HepG2 (cell line): Measurements from ENCODE around the gene MFN2. TPM values are rescaled to one million over a fixed set of nuclear protein-coding genes. Genes with fewer than 3 reads are reported as not detected.

Experiments
- ATAC-seq: fragments of 200-7000 bp; cut with Tn5 transposase; 3 replicates; pipeline ENCODE4 v1.9.1; 2020; ENCODE audit warnings: mild to moderate bottlenecking, moderate library complexity
- BruUV-seq: library from RNA; stranded (reverse); fragments of 400-500 nt; replicated peaks from 2 replicates; lab custom pipeline; 2021; lab: Mats Ljungman, UMichigan
- CTCF ChIA-PET: fragments of 300-600 bp; formaldehyde crosslinking; extraction: SDS; loops from one replicate; lab custom pipeline; 2021; ENCODE audit warnings: low total read pairs, inconsistent platforms, low intra/inter-chr PET ratio; lab: Yijun Ruan, JAX
- POLR2A ChIA-PET: fragments of 350-600 bp; sonication (Branson Sonifier 250); formaldehyde crosslinking; loops from one replicate; lab custom pipeline; 2020; ENCODE audit warnings: antibody characterized with exemption, inconsistent platforms; lab: Yijun Ruan, JAX
- DNase-seq: peaks from one replicate; pipeline ENCODE4 v3.0.0-alpha.2; 2015; ENCODE audit warnings: low spot score
- FAIRE-seq: peaks from 3 replicates; lab custom pipeline; 2011; peaks lifted over from hg19 to GRCh38; lab: Jason Lieb, UNC
- H2AFZ ChIP-seq: one replicate; pipeline ENCODE4 v1.6.1; 2011; ENCODE audit warnings: low read length, inconsistent platforms
- H3K27ac ChIP-seq: fragments of 300-600 bp; 3 replicates; pipeline ENCODE4 v1.8.0; 2011; ENCODE audit warnings: mixed run types, mild to moderate bottlenecking, mixed read lengths, low read length, inconsistent platforms; ENCODE audit not compliant: insufficient read depth; ENCODE audit errors: extremely low read length
- H3K27me3 ChIP-seq, 2 experiments: fragments of 200-600 bp in 1 of 2; 2 replicates in 1 of 2; 3 replicates in 1 of 2; pipeline versions ENCODE4 v1.6.0 to v1.8.0; 2011; ENCODE audit warnings: low read length in 2 of 2, mild to moderate bottlenecking in 2 of 2, moderate library complexity in 2 of 2, inconsistent platforms in 1 of 2; ENCODE audit not compliant: insufficient read depth in 2 of 2, control insufficient read depth in 1 of 2
- H3K36me3 ChIP-seq, 2 experiments: fragments of 200-600 bp in 1 of 2; replicated peaks in 1 of 2; 2 replicates in 1 of 2; 3 replicates in 1 of 2; pipeline versions ENCODE4 v1.5.1 to v1.8.0; 2011; ENCODE audit warnings: low read length in 2 of 2, inconsistent platforms in 1 of 2; ENCODE audit not compliant: insufficient read depth in 2 of 2, control insufficient read depth in 1 of 2
- H3K4me1 ChIP-seq: 2 replicates; pipeline ENCODE4 v1.5.1; 2012; ENCODE audit warnings: low read length, inconsistent platforms; ENCODE audit not compliant: insufficient read depth
- H3K4me2 ChIP-seq: 2 replicates; pipeline ENCODE4 v1.6.0; 2011; ENCODE audit warnings: low read depth, low read length, inconsistent platforms
- H3K4me3 ChIP-seq, 3 experiments: fragments of 200-600 bp in 1 of 3; sonication (generic), shearing (Covaris generic) in 1 of 3; replicated peaks in 1 of 3; 2 replicates each; pipeline ENCODE4 v1.5.1; 2011 to 2016; ENCODE audit warnings: low read length in 3 of 3, inconsistent platforms in 2 of 3, low read depth in 2 of 3, mild to moderate bottlenecking in 2 of 3, control low read depth in 1 of 3, mixed read lengths in 1 of 3; ENCODE audit not compliant: insufficient read depth in 1 of 3
- H3K79me2 ChIP-seq: one replicate; pipeline ENCODE4 v1.6.1; 2011; ENCODE audit warnings: low read length, inconsistent platforms; ENCODE audit not compliant: insufficient read depth
- H3K9ac ChIP-seq: 2 replicates; pipeline ENCODE4 v1.6.0; 2011; ENCODE audit warnings: mild to moderate bottlenecking, low read depth, low read length, inconsistent platforms; ENCODE audit not compliant: insufficient read depth
- H3K9me3 ChIP-seq: 2 replicates; pipeline ENCODE4 v1.5.1; 2012; ENCODE audit warnings: mild to moderate bottlenecking, low read length
- H4K20me1 ChIP-seq: 2 replicates; pipeline ENCODE4 v1.6.0; 2011; ENCODE audit warnings: inconsistent platforms, mild to moderate bottlenecking, low read length, moderate library complexity; ENCODE audit not compliant: insufficient read depth
- CTCF ChIP-seq: sonication (generic); formaldehyde crosslinking; IDR thresholded peaks from 2 replicates; pipeline ENCODE4 v1.5.0; 2020; ENCODE audit warnings: mild to moderate bottlenecking, missing genetic modification reagents, moderate library complexity
- KLF11 ChIP-seq: IDR thresholded peaks from 2 replicates; pipeline ENCODE4 v1.6.1; 2016; ENCODE audit warnings: missing compliant biosample characterization
- MED8 ChIP-seq: sonication (generic); formaldehyde crosslinking; IDR thresholded peaks from 2 replicates; pipeline ENCODE4 v1.8.1; 2023; ENCODE audit warnings: mild to moderate bottlenecking, missing genetic modification reagents; ENCODE audit not compliant: insufficient replicate concordance
- MYC ChIP-seq: sonication (generic); formaldehyde crosslinking; IDR thresholded peaks from 2 replicates; pipeline ENCODE4 v1.9.0; 2021; ENCODE audit warnings: missing genetic modification reagents, borderline replicate concordance
- RAD21 ChIP-seq: fragments of 450-650 bp; formaldehyde crosslinking; IDR thresholded peaks from 2 replicates; pipeline ENCODE4 v1.5.0; 2020; ENCODE audit warnings: mild to moderate bottlenecking
- SCMH1 ChIP-seq: sonication (generic); formaldehyde crosslinking; IDR thresholded peaks from 2 replicates; pipeline ENCODE4 v1.9.0; 2021; ENCODE audit warnings: missing genetic modification reagents, mild to moderate bottlenecking, borderline replicate concordance
- STAG1 ChIP-seq: sonication (generic); formaldehyde crosslinking; IDR thresholded peaks from 2 replicates; pipeline ENCODE4 v1.4.0; 2020; ENCODE audit warnings: missing genetic modification reagents
- TAF15 ChIP-seq: fragments of 200-400 bp; formaldehyde crosslinking; IDR thresholded peaks from one replicate; pipeline ENCODE4 v1.6.1; 2018; ENCODE audit warnings: mild to moderate bottlenecking, low read depth, low read length; ENCODE audit not compliant: poor library complexity, severe bottlenecking
- ZNF484 ChIP-seq: sonication (generic); formaldehyde crosslinking; IDR thresholded peaks from 2 replicates; pipeline ENCODE4 v1.5.1; 2020; ENCODE audit warnings: mild to moderate bottlenecking, low read depth, missing genetic modification reagents, borderline replicate concordance
- ZNF501 ChIP-seq: sonication (generic); formaldehyde crosslinking; IDR thresholded peaks from 2 replicates; pipeline ENCODE4 v1.5.1; 2020; ENCODE audit warnings: mild to moderate bottlenecking, moderate library complexity, missing genetic modification reagents
- ZNF768 ChIP-seq: sonication (generic); formaldehyde crosslinking; IDR thresholded peaks from 2 replicates; pipeline ENCODE4 v1.4.0; 2020; ENCODE audit warnings: missing genetic modification reagents
- WGBS: methylation state at CpG from one replicate; pipeline ENCODE4 v1.1.6; 2017; ENCODE audit warnings: low lambda C conversion rate; 5-methylcytosine and 5-hydroxymethylcytosine counted together
- in situ Hi-C: cut with HindIII; loops from 2 replicates; pipeline ENCODE4 v1.10.0; 2017; ENCODE audit warnings: low pct_unique_long_range_greater_than_20kb; ENCODE audit not compliant: extremely low pct_ligation_motif_present
- intact Hi-C: fragments of 100-400 bp; cut with micrococcal nuclease; formaldehyde crosslinking; loops from one replicate; pipeline ENCODE4 v1.10.0; 2022; ENCODE audit not compliant: unreplicated experiment
- polyA plus RNA-seq, 8 experiments: library from polyadenylated mRNA; depleted of rRNA in 3 of 8; stranded (reverse) in 7 of 8; unstranded in 1 of 8; fragments of >200 nt; fragmentation: Illumina TruSeq in 4 of 8; extraction: Trizol in 4 of 8; gene quantifications; 2 replicates each; pipeline versions ENCODE4 v1.2.1 to v1.2.3, GENCODE V29; 2011 to 2016; ENCODE audit warnings: low read depth in 4 of 8, missing spikeins in 1 of 8, mixed read lengths in 1 of 8; ENCODE audit not compliant: insufficient read depth in 1 of 8
- total RNA-seq, 5 experiments: library from RNA; depleted of rRNA; stranded (reverse); fragments of >200 nt; fragmentation: Illumina TruSeq; extraction: Trizol; gene quantifications; 2 replicates each; pipeline ENCODE4 v1.2.3, GENCODE V29; 2016; ENCODE audit warnings: low read depth in 1 of 5
- TF ChIP-seq, protein P1 (sequence below): sonication (generic); formaldehyde crosslinking; IDR thresholded peaks from 2 replicates; pipeline ENCODE4 v1.4.0; 2020; ENCODE audit warnings: low read depth, mild to moderate bottlenecking, missing genetic modification reagents
- TF ChIP-seq, protein P2 (sequence below): sonication (generic); formaldehyde crosslinking; IDR thresholded peaks from 2 replicates; pipeline ENCODE4 v1.5.1; 2020; ENCODE audit warnings: mild to moderate bottlenecking, missing genetic modification reagents, moderate library complexity

MFN2 gene
- total and polyA plus RNA-seq, 2 of the 13 experiments (the other 11 are each of a cell fraction or from before 2014, with no cell fraction given): 38.7 to 60.9 TPM

DNA sequence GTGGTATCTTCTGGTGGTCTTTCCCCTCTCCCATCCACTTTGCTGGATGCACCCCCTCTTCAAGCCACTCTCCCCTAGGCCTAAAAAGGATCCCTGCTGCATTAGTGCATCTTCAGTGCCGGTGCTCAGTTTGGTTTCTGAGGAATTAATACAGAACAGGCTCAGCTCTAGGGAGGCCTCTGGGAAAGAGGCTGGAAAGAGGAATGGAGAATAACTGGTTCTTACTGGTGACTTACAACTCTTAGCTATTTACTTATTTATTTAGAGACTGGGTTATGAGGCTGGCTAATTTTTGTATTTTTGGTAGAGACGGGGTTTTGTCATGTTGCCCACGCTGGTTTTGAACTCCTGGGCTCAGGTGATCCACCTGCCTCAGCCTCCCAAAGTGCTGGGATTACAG is 19.0 kb downstream of the MFN2 start:
- no peak for TF ChIP-seq TAF15
- TF ChIP-seq ZNF501 (CRISPR knock-in tag): no peak
- no peak for TF ChIP-seq KLF11 (CRISPR knock-in tag)
- no peak for TF ChIP-seq ZNF484 (CRISPR knock-in tag)
- TF ChIP-seq, protein P1, sequence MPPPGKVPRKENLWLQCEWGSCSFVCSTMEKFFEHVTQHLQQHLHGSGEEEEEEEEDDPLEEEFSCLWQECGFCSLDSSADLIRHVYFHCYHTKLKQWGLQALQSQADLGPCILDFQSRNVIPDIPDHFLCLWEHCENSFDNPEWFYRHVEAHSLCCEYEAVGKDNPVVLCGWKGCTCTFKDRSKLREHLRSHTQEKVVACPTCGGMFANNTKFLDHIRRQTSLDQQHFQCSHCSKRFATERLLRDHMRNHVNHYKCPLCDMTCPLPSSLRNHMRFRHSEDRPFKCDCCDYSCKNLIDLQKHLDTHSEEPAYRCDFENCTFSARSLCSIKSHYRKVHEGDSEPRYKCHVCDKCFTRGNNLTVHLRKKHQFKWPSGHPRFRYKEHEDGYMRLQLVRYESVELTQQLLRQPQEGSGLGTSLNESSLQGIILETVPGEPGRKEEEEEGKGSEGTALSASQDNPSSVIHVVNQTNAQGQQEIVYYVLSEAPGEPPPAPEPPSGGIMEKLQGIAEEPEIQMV: no peak
- H3K27ac ChIP-seq: no peak overlapping the region
- H3K4me1 ChIP-seq: no peaks in the 10 kb centered on the region
- no peaks in the 10 kb centered on the region for H3K79me2 ChIP-seq
- H3K9ac ChIP-seq: no peak overlapping the region
- no peak overlapping the region for H2AFZ ChIP-seq
- no peak overlapping the region for H3K4me3 ChIP-seq
- DNase-seq (no peak), ATAC-seq (no peak), FAIRE-seq (no peak)
- H3K9me3 ChIP-seq: no peaks in the 10 kb centered on the region
- no peaks in the 10 kb centered on the region for H3K27me3 ChIP-seq
- ChIA-PET POLR2A (no interaction called here), CTCF (no interaction called here)
- H4K20me1 ChIP-seq: no peaks in the 10 kb centered on the region
- no TSS peak for BruUV-seq
- intact Hi-C loops (no loop called here), in situ Hi-C loops (no loop called here)
- peaks cover 40 to 75% of the 10 kb centered on the region in 2 experiments for H3K36me3 ChIP-seq
- H3K4me2 ChIP-seq: no peak overlapping the region
- 63% methylated on average over 3 of the region's 3 CpGs for WGBS

DNA sequence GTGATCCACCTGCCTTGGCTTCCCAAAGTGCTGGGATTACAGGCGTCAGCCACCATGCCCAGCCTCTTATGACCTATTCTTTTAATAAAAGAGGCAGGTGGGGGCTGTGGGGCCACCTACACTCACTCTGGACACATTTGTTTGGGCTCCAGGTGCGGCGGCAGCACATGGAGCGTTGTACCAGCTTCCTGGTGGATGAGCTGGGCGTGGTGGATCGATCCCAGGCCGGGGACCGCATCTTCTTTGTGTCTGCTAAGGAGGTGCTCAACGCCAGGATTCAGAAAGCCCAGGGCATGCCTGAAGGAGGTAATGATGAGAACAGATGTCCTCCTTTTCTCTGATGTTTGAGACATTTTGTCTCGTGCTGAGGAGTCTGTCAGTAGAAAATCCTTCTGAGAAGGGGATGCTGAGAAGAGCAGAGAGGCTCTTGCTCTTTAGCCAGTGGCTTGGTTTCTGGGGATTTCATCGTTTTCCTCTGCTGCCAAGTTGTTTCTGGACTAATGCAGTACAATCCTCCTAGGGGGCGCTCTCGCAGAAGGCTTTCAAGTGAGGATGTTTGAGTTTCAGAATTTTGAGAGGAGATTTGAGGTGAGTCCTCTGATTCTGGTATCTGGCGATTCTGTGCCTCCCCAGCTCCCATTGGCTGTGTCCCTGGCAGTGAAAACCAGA is 21.1 kb downstream of the MFN2 start:
- ATAC-seq (peak; percentile 52; the same call in 2 of the 3 replicates), DNase-seq (peak; percentile 27), FAIRE-seq (no peak)
- Histone ChIP-seq H3K79me2 (no peaks in the 10 kb centered on the region), H3K4me1 (no peaks in the 10 kb centered on the region), H4K20me1 (no peaks in the 10 kb centered on the region), H3K9me3 (no peaks in the 10 kb centered on the region), H3K4me2 (no peak overlapping the region), H3K27ac (no peak overlapping the region), H3K4me3 (no peak overlapping the region), H3K36me3 (peaks cover 45 to 77% of the 10 kb centered on the region in 2 experiments), H3K27me3 (no peaks in the 10 kb centered on the region), H2AFZ (no peak overlapping the region), H3K9ac (no peak overlapping the region)
- intact Hi-C loops (no loop called here), in situ Hi-C loops (no loop called here)
- 74% methylated on average over 14 of the region's 14 CpGs for WGBS
- ChIA-PET POLR2A (interaction anchor here (1.7 kb wide), 1 partner anchor 18 kb away, joined by 4 read pairs; the partner anchor contains the start of gene MIIP), CTCF (no interaction called here)
- BruUV-seq: no TSS peak
- TF ChIP-seq RAD21 (CRISPR knock-in tag) (0 out of 2 replicates have a peak, but pooled peaks have one; percentile 9), CTCF (peak; percentile 56), STAG1 (CRISPR knock-in tag) (0 out of 2 replicates have a peak, but pooled peaks have one; percentile 9), MYC (CRISPR knock-in tag) (no peak), SCMH1 (no peak), ZNF768 (CRISPR knock-in tag) (no peak), MED8 (CRISPR knock-in tag) (no peak)
- TF ChIP-seq, protein P2, sequence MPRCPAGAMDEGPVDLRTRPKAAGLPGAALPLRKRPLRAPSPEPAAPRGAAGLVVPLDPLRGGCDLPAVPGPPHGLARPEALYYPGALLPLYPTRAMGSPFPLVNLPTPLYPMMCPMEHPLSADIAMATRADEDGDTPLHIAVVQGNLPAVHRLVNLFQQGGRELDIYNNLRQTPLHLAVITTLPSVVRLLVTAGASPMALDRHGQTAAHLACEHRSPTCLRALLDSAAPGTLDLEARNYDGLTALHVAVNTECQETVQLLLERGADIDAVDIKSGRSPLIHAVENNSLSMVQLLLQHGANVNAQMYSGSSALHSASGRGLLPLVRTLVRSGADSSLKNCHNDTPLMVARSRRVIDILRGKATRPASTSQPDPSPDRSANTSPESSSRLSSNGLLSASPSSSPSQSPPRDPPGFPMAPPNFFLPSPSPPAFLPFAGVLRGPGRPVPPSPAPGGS (CRISPR knock-in tag): no peak
